ENCODE results near the gene MT2A.

DNA sequence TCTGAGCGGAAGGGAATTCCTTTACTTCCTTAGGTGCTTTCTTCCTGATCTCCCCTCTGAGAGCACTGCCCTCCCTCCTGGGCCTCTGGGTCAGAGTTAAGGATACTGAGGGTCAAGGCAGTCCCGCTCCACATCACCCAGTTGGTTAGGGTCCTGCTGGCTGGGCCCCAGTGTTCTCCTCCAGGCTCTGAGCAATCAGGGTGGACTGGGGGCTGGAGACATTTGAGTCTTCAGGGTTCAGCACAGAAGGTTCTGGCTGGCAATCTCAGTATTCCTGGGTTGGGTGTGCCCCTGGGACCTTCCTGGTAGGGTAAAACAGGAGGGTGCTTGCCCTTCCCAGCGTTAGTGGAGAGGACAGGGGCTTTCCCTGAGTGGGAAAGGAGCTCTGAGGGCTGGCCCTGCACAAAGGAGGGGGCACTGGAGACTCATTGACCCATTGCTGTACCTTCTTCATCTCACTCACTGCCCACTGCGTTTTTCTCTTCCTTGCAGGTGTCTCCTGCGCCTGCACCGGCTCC, 24.5 kb downstream of the MT2A start:
- TF ChIP-seq CTCF (IDR thresholded peaks at IDR 0.05; ENCODE audit: poor library complexity, severe bottlenecking) (no peak), SMC3 (conservative IDR thresholded peaks at IDR 0.05; ENCODE audit: poor library complexity) (no peak), EZH2 (IDR thresholded peaks at IDR 0.05; ENCODE audit: borderline replicate concordance, insufficient read depth, low read length, poor library complexity, severe bottlenecking) (no peak), TAF1 (IDR thresholded peaks at IDR 0.05; ENCODE audit: low read depth) (no peak), EP300 (conservative IDR thresholded peaks at IDR 0.05; ENCODE audit: poor library complexity, severe bottlenecking) (no peak), POLR2AphosphoS5 (IDR thresholded peaks at IDR 0.05) (no peak)

Measured in neural cell (in vitro differentiated cells).